GM12878 (cell line): Measurements from ENCODE around the gene PCSK2. TPM values are rescaled to one million over a fixed set of nuclear protein-coding genes. Genes with fewer than 3 reads are reported as not detected.

Experiments used
- ATAC-seq: fragments of 200-7000 bp; cut with Tn5 transposase; 3 replicates; pipeline ENCODE4 v1.9.1; 2020; ENCODE audit warnings: mild to moderate bottlenecking, moderate library complexity
- BruUV-seq: library from RNA; stranded (reverse); fragments of 400-500 nt; replicated peaks from 2 replicates; lab custom pipeline; 2021; lab: Mats Ljungman, UMichigan
- CTCF ChIA-PET: fragments of 300-600 bp; sonication (Branson Sonifier 250); formaldehyde crosslinking; extraction: SDS; loops from one replicate; lab custom pipeline; 2021; ENCODE audit warnings: inconsistent platforms; lab: Yijun Ruan, JAX
- POLR2A ChIA-PET: fragments of 350-600 bp; formaldehyde crosslinking; extraction: SDS; loops from one replicate; lab custom pipeline; 2021; ENCODE audit warnings: inconsistent platforms; lab: Charles Lee
- RAD21 ChIA-PET: fragments of 300-600 bp; sonication (Branson Sonifier 250); formaldehyde crosslinking; loops from one replicate; lab custom pipeline; 2023; ENCODE audit warnings: antibody characterized with exemption; ENCODE audit not compliant: unreplicated experiment; lab: Charles Lee
- SMC1A ChIA-PET: fragments of 300-600 bp; sonication (Branson Sonifier 250); formaldehyde crosslinking; loops from one replicate; lab custom pipeline; 2023; ENCODE audit not compliant: unreplicated experiment, uncharacterized antibody; lab: Charles Lee
- DNase-seq: peaks from one replicate; pipeline ENCODE4 v3.0.0-alpha.2; 2011; ENCODE audit warnings: low read depth, low spot score
- FAIRE-seq: peaks from 3 replicates; lab custom pipeline; 2011; peaks lifted over from hg19 to GRCh38; lab: Jason Lieb, UNC
- H2AFZ ChIP-seq: 2 replicates; pipeline ENCODE4 v1.6.0; 2011; ENCODE audit warnings: low read depth, low read length, control low read depth; ENCODE audit not compliant: control insufficient read depth
- H3K27ac ChIP-seq: 2 replicates; pipeline ENCODE4 v1.5.1; 2011; ENCODE audit warnings: control low read depth; ENCODE audit not compliant: control insufficient read depth, insufficient read depth
- H3K27me3 ChIP-seq, 2 experiments: replicated peaks in 1 of 2; 2 replicates each; pipeline versions ENCODE4 v1.6.0 to v1.6.1; 2011; ENCODE audit warnings: low read length in 1 of 2; ENCODE audit not compliant: control insufficient read depth in 2 of 2, insufficient read depth in 2 of 2
- H3K36me3 ChIP-seq, 2 experiments: 2 replicates each; pipeline ENCODE4 v1.5.1; 2011; ENCODE audit warnings: low read length in 1 of 2; ENCODE audit not compliant: control insufficient read depth in 2 of 2, insufficient read depth in 2 of 2
- H3K4me1 ChIP-seq: 2 replicates; pipeline ENCODE4 v1.6.1; 2011; ENCODE audit warnings: mild to moderate bottlenecking, low read length, moderate library complexity, mixed read lengths; ENCODE audit not compliant: control insufficient read depth, insufficient read depth
- H3K4me2 ChIP-seq: 2 replicates; pipeline ENCODE4 v1.6.0; 2011; ENCODE audit warnings: control low read depth; ENCODE audit not compliant: control insufficient read depth, insufficient read depth
- H3K4me3 ChIP-seq: fragments of 200-600 bp; sonication (generic); 2 replicates; pipeline ENCODE4 v1.5.1; 2016
- H3K79me2 ChIP-seq: 2 replicates; pipeline ENCODE4 v1.6.0; 2011; ENCODE audit warnings: low read length; ENCODE audit not compliant: control insufficient read depth, insufficient read depth
- H3K9ac ChIP-seq: 2 replicates; pipeline ENCODE4 v1.8.0; 2011; ENCODE audit warnings: low read length, control low read depth, mixed read lengths; ENCODE audit not compliant: control insufficient read depth, insufficient read depth
- H3K9me3 ChIP-seq: replicated peaks from 3 replicates; pipeline ENCODE4 v1.5.1; 2011; ENCODE audit warnings: mild to moderate bottlenecking, low read length; ENCODE audit not compliant: control insufficient read depth, insufficient read depth
- H4K20me1 ChIP-seq: 2 replicates; pipeline ENCODE4 v1.6.0; 2011; ENCODE audit not compliant: control insufficient read depth, insufficient read depth
- NFYB ChIP-seq: IDR thresholded peaks from 2 replicates; pipeline ENCODE4 v1.6.1; 2011; ENCODE audit warnings: low read depth, mild to moderate bottlenecking, low read length, improper control_type of control experiment, moderate library complexity; ENCODE audit not compliant: insufficient read depth
- PAX5 ChIP-seq: IDR thresholded peaks from 2 replicates; pipeline ENCODE4 v1.6.1; 2011; ENCODE audit warnings: low read depth, low read length, borderline replicate concordance
- RELA ChIP-seq: fragments of 450-650 bp; IDR thresholded peaks from 2 replicates; pipeline ENCODE4 v1.8.0; 2014; ENCODE audit warnings: borderline replicate concordance; ENCODE audit not compliant: partially characterized antibody
- ZNF24 ChIP-seq: fragments of 450-650 bp; IDR thresholded peaks from 2 replicates; pipeline ENCODE4 v1.6.1; 2017; ENCODE audit warnings: antibody characterized with exemption, mild to moderate bottlenecking
- WGBS: methylation state at CpG from one replicate; pipeline ENCODE4 v1.1.6; 2016; ENCODE audit warnings: low lambda C conversion rate; ENCODE audit not compliant: insufficient replicate concordance, insufficient coverage; ENCODE audit errors: missing lambda C conversion rate; 5-methylcytosine and 5-hydroxymethylcytosine counted together
- in situ Hi-C: fragments of 300-500 bp; cut with MboI; formaldehyde crosslinking; loops from 9 replicates; pipeline ENCODE4 v1.14.3; 2018; ENCODE audit warnings: mixed read lengths
- intact Hi-C: fragments of 100-400 bp; cut with micrococcal nuclease; formaldehyde crosslinking; loops from one replicate; pipeline ENCODE4 v1.14.2; 2022; ENCODE audit not compliant: unreplicated experiment
- polyA plus RNA-seq, 11 experiments: library from polyadenylated mRNA; depleted of rRNA in 4 of 11; unstranded in 6 of 11; stranded (reverse) in 5 of 11; fragments of >200 nt; fragmentation: Nextera tagmentation in 4 of 11; fragmentation: Illumina TruSeq in 1 of 11; extraction: Ambion mirVana in 4 of 11; extraction: Trizol in 1 of 11; gene quantifications; 1 replicate in 1 of 11; 2 replicates in 10 of 11; pipeline versions ENCODE4 v1.2.1 to v1.2.3, GENCODE V29; 2011 to 2016; ENCODE audit warnings: inconsistent platforms in 2 of 11, missing spikeins in 2 of 11, low read depth in 1 of 11
- total RNA-seq, 4 experiments: library from RNA; depleted of rRNA in 3 of 4; stranded (reverse); fragments of >200 nt in 3 of 4; fragmentation: Illumina TruSeq in 1 of 4; extraction: Trizol in 1 of 4; gene quantifications; 2 replicates each; pipeline versions ENCODE4 v1.2.1 to v1.2.3, GENCODE V29; 2013 to 2021
- TF ChIP-seq, protein P1 (sequence below): fragments of 450-650 bp; formaldehyde crosslinking; IDR thresholded peaks from 2 replicates; pipeline ENCODE4 v1.4.0; 2020; ENCODE audit warnings: mild to moderate bottlenecking, moderate library complexity

The PCSK2 gene
- total and polyA plus RNA-seq, 10 of the 15 experiments (the other 5 are each of a cell fraction or from before 2014, with no cell fraction given), result not detected

DNA sequence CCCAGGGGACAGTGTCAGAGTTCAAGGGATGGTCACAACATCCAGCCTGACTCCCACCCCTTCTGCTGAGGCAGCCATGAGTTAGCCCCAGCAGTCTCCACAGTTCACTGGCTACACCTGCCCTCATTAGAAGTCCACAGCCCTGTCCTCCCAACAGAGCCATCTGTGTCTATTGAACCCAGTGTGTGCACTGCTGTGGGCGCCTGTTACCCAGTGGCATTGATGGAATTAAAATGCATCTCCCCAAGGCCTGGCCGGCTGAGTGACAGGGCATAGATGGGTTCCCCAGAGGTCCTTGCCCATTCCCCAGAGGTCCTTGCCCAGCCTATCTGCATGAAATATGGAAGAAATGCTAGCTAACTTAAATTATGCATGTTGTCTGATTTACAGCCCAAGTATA lies 73.3 kb downstream of the PCSK2 start (continued):
- TF ChIP-seq NFYB, result no peak
- TF ChIP-seq ZNF24, result no peak
- TF ChIP-seq, all 136 proteins: peak for 0

GRCh38 chr20:17304774-17305173 lies 77.9 kb downstream of the PCSK2 start:
- intact Hi-C loops, result no loop called here
- RAD21 ChIA-PET, result no interaction called here
- 20% methylated on average over 3 of the region's 3 CpGs for WGBS

More at GRCh38 chr20:17304774-17305173, 77.9 kb downstream of the PCSK2 start:
- DNase-seq, result no peak
- TF ChIP-seq RELA (no peak), PAX5 (no peak)
- TF ChIP-seq, protein P1, sequence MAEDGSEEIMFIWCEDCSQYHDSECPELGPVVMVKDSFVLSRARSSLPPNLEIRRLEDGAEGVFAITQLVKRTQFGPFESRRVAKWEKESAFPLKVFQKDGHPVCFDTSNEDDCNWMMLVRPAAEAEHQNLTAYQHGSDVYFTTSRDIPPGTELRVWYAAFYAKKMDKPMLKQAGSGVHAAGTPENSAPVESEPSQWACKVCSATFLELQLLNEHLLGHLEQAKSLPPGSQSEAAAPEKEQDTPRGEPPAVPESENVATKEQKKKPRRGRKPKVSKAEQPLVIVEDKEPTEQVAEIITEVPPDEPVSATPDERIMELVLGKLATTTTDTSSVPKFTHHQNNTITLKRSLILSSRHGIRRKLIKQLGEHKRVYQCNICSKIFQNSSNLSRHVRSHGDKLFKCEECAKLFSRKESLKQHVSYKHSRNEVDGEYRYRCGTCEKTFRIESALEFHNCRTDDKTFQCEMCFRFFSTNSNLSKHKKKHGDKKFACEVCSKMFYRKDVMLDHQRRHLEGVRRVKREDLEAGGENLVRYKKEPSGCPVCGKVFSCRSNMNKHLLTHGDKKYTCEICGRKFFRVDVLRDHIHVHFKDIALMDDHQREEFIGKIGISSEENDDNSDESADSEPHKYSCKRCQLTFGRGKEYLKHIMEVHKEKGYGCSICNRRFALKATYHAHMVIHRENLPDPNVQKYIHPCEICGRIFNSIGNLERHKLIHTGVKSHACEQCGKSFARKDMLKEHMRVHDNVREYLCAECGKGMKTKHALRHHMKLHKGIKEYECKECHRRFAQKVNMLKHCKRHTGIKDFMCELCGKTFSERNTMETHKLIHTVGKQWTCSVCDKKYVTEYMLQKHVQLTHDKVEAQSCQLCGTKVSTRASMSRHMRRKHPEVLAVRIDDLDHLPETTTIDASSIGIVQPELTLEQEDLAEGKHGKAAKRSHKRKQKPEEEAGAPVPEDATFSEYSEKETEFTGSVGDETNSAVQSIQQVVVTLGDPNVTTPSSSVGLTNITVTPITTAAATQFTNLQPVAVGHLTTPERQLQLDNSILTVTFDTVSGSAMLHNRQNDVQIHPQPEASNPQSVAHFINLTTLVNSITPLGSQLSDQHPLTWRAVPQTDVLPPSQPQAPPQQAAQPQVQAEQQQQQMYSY, result no peak
- BruUV-seq, result no TSS peak
- ChIA-PET SMC1A (interaction anchor here (1.0 kb wide), 1 partner anchor 12 kb away, joined by 3 read pairs; no protein-coding TSS in a partner anchor), CTCF (interaction anchor here (0.9 kb wide), 1 partner anchor 22 kb away, joined by 3 read pairs; no protein-coding TSS in a partner anchor), POLR2A (no interaction called here)
- Histone ChIP-seq H3K27ac (no peak overlapping the region), H2AFZ (no peak overlapping the region), H3K9ac (no peak overlapping the region), H3K79me2 (no peaks in the 10 kb centered on the region), H4K20me1 (no peaks in the 10 kb centered on the region), H3K4me2 (no peak overlapping the region), H3K36me3 (no peaks in the 10 kb centered on the region), H3K4me1 (no peaks in the 10 kb centered on the region), H3K27me3 (no peaks in the 10 kb centered on the region), H3K9me3 (no peaks in the 10 kb centered on the region), H3K4me3 (no peak overlapping the region)
- in situ Hi-C loops, result no loop called here
- no peak for FAIRE-seq
- ATAC-seq, result no peak
